Measurements from ENCODE around the gene IFNA14.
"Not testable (repeated sequence)": the region's sequence is repeated elsewhere in the genome, so short reads cannot be mapped to it uniquely, and the experiment has no call there.

The IFNA14 gene

GRCh38 chr9:21239911-21240310 lies at the start of gene IFNA14:
Gene IFNA14, minus strand, starts transcription at chr9:21240005. Its CDS starts 70 bp downstream, at chr9:21239935.
- DNase-seq (ENCODE audit: low read depth, low spot score), result no peak

- no peak for DNase-seq (ENCODE audit: low read depth, low spot score)
Observed at GRCh38 chr9:21287280-21287679, 47.5 kb upstream of the IFNA14 start.

- no peak for DNase-seq (ENCODE audit: low read depth, low spot score)
Observed at GRCh38 chr9:21286659-21287058, 46.9 kb upstream of the IFNA14 start.

GRCh38 chr9:21286099-21286498 lies 46.3 kb upstream of the IFNA14 start:
- DNase-seq (ENCODE audit: low read depth, low spot score), result no peak

GRCh38 chr9:21281275-21281674 lies 41.5 kb upstream of the IFNA14 start:
- no peak for DNase-seq (ENCODE audit: low read depth, low spot score)

- DNase-seq (ENCODE audit: low read depth, low spot score), result no peak
Observed at GRCh38 chr9:21268347-21268657, 28.5 kb upstream of the IFNA14 start.

- no peak for DNase-seq (ENCODE audit: low read depth, low spot score)
Observed at GRCh38 chr9:21267485-21268346, 27.9 kb upstream of the IFNA14 start.

DNA sequence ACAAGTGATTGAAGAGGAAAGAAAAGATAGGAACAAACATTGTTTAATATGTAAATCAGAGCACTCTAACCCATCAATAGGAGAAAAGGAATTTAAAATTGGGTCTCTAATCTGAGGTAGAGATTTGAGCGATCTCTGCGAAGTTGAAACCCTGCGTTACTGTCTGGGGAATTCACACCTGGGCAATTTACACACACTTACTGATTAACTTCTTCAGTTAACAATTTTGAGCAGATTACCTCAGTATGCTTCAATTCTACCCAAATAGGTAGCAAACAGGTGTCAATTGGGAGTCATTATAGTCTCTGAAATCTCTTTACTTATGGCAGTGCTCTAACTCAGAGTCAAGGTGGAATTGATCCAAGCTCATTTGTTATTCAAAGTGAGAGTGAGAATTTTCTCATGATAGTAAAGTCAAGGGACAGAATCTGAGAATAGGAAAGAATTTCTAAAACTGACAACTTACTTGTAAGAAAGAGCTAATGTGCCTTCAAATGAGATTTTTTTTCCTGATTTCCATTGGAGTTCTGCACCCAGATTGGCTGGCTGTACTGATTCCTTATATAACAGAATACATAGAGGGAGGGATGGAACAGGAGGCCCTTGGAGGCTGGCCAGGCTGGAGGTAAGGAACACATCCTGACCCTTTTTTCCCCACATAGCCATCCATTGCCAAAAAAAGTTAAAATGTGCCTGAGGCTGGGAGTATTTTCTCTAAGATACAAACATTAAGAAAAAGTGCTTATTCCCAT lies 27.1 kb upstream of the IFNA14 start:
- no peak for DNase-seq (ENCODE audit: low read depth, low spot score)

GRCh38 chr9:21265421-21266189 lies 25.8 kb upstream of the IFNA14 start:
- no peak for DNase-seq (ENCODE audit: low read depth, low spot score)

GRCh38 chr9:21255538-21256212 lies 15.9 kb upstream of the IFNA14 start:
- no peak for DNase-seq (ENCODE audit: low read depth, low spot score)

GRCh38 chr9:21252721-21253547 lies 13.1 kb upstream of the IFNA14 start:
- DNase-seq (ENCODE audit: low read depth, low spot score), result no peak

GRCh38 chr9:21251638-21252037 lies 11.8 kb upstream of the IFNA14 start:
- DNase-seq (ENCODE audit: low read depth, low spot score), result no peak

DNA sequence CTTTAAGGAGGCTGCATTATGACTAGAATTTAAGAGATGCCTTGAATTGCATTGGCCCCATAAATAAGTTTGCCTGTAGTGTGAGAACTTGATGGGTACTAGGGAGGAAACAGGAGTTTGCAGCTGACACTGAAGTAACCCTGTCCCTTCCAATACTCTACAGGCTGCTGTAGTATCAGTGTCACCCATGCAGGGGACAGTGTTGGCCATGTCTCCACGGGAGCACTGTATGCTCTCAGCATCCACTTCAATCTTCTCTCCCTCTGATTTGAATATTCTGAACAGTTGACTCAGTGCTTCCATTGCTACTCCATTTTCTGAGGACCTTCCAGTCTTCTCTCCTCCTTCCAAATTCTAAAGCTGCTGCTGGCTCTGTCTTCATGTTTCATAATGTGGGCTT lies 11.4 kb upstream of the IFNA14 start:
- no peak for DNase-seq (ENCODE audit: low read depth, low spot score)

GRCh38 chr9:21244836-21245235 lies 5.0 kb upstream of the IFNA14 start:
- DNase-seq (ENCODE audit: low read depth, low spot score), result no peak

- DNase-seq (ENCODE audit: low read depth, low spot score), result not testable (repeated sequence)
Observed at GRCh38 chr9:21236360-21236714, 3.5 kb downstream of the IFNA14 start.

DNA sequence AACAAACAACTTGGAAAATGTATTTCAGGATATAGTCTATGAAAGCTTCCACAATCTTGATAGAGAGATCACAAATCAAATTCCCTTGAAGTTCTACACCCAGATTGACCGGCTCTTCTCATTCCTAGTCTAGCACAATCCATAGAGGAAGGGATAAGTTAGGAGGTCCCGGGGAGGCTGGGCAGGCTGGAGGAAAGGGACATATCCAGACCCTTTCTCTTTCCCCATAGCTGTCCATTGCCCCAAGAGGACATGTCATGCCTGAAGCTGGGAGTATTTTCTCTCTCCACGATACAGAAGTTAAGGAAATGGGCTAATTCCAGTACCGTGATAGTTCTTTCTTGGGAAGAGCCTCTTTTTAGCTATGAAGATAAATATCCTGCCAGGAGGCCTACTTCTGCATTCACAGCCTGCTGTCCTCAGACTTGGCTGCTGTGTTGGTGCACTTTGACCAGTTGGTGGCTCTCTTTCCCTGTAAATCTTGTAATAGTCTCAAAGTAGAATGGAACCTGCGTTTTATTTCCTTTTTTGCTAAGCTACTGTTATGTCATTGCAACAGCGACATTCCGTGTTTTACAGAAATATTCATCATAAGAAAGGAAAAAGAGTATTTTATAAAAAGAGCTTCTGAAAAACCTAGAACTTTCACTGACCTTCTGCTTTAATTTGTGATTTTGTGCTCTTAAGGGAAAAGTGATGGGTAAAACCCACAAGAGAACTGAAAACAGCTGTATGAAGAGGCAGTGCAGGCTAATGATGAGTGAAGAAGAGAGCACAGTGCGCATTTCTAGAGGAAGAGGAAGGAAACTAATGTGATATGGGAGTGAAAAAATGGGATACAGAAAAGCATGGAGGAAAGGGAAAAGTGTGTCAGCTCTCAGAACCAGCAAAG lies 4.1 kb downstream of the IFNA14 start:
- DNase-seq (ENCODE audit: low read depth, low spot score), result not testable (repeated sequence)

DNA sequence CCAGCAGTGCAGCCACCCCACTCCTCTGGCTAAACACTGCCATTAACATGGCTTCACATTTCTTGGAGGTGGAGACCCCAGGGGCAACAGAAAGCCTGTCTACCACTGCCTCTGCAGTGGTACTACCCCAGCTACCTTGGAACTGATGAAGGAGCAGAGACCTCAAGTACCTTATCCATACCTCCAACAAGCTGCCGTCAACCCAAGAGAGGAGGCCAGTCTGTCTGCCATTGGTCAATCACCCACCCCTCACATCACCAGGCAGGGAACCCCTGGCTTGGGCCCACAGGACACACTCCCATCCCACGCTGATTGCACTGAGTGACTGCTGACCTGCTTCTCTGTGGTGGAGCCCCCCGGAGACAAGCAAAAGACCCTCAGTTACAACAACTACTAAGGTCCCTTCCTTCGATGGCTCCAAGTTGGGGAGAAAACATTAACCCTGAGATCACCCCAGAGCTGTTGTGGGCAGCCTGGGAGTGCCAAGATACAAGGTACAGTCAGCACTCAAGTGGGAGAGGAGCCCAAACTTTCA lies 5.6 kb downstream of the IFNA14 start:
- DNase-seq (ENCODE audit: low read depth, low spot score), result no peak

DNA sequence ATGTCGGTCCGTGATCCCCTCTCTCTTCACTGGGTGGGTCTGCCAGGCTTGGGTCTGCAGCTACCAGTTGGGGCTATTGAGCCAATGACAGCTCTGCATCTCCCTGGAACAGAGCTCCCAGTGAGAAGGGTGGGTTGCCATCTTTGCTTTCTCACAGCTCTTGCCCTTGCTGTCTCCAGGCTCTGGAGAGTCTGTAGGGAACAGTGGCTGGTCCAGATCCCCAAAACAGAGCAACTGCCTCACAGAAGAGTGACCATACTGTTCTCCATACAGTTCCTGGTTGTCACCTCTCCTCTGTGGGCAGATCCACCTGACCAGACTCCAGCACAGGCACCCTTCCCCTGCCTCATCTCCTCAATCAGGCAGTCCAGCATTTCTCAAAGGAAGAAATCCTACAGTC lies 6.5 kb downstream of the IFNA14 start:
- no peak for DNase-seq (ENCODE audit: low read depth, low spot score)

DNA sequence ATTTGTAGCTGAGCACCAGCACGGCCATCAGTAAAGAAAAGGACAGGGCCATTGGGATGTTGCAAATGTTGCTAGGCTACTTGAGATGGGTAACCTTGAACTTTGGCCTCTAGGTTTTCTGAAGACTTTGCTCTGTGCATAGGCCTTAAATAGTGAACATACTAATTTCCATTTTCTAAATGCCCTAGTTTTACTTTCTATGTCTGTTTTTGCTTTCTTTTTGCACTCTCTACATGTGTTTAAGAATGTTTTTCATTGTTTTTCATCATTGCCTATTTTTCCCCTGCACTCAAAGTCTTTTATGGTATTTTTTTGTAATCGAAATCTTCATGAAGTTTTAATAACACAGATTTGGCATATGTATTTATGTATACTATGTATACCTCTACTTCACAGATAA lies 11.7 kb downstream of the IFNA14 start, which contains the start of gene IFNA17:
TSS of gene IFNA17 (minus strand) at position 101 of the 400 bp plus-strand sequence. CDS start at position 52, 49 bp downstream.
- no peak for DNase-seq (ENCODE audit: low read depth, low spot score)

Data from activated CD4-positive, CD25-positive, alpha-beta regulatory T cell treated with anti-CD3 and anti-CD28 coated beads, Interleukin-2, amount 50 U/mL, for 16 hours (primary cell).